Heart left ventricle (tissue), 13 donors: ENCODE results near the gene GALNT10.

Experiments
- POLR2A ChIP-seq, 2 donors: fragments of 450-650 bp; IDR thresholded peaks; one replicate each; pipeline ENCODE4 v1.6.1; 2017; ENCODE audit warnings: antibody characterized with exemption in 2 of 2, mild to moderate bottlenecking in 2 of 2, moderate library complexity in 2 of 2
- TF ChIP-seq, protein P1 (sequence below), 12 donors: fragments of 200-600 bp; sonication (generic) in 4 of 12; IDR thresholded peaks; one replicate each; pipeline versions ENCODE4 v1.5.0 to v1.8.0; 2018 to 2022; ENCODE audit warnings: antibody characterized with exemption in 12 of 12, mild to moderate bottlenecking in 5 of 12
- donor health status: ischemic (EF 13 %, LVEDD 7.1; RV severe dilation, severe dysfunction).
- donor health status: DM: no; HTN: yes; CAD: no.
- donor health status: DM: no; HTN: no; CAD: no.
- donor health status: ischemic (EF 25% LVEDD 6.9; RV normal size, moderate dysfunction).
- donor health status: ischemic (EF 25% LVEDD 5.7; RV mildly dilated, moderate dysfunction).
- donor health status: ischemic (EF 35%, LVEDD 5.7; RV mildly dilated, moderate dysfunction).
- donor health status: nonischemic (EF 11% LVEDD 7.7; RV severe dilation, severe dysfunction).
- donor health status: DM: yes; HTN: yes; CAD: no.
- donor health status: PGD.
- donor health status: ischemic (EF 29% LVEDD 5.4; RV normal size, mild dysfunction).
- donor health status: nonischemic (EF 23%, LVEDD 6.1; RV moderate dilation, normal function).

- TF ChIP-seq, protein P1, sequence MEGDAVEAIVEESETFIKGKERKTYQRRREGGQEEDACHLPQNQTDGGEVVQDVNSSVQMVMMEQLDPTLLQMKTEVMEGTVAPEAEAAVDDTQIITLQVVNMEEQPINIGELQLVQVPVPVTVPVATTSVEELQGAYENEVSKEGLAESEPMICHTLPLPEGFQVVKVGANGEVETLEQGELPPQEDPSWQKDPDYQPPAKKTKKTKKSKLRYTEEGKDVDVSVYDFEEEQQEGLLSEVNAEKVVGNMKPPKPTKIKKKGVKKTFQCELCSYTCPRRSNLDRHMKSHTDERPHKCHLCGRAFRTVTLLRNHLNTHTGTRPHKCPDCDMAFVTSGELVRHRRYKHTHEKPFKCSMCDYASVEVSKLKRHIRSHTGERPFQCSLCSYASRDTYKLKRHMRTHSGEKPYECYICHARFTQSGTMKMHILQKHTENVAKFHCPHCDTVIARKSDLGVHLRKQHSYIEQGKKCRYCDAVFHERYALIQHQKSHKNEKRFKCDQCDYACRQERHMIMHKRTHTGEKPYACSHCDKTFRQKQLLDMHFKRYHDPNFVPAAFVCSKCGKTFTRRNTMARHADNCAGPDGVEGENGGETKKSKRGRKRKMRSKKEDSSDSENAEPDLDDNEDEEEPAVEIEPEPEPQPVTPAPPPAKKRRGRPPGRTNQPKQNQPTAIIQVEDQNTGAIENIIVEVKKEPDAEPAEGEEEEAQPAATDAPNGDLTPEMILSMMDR (IDR thresholded peaks at IDR 0.05) = no peak
- TF ChIP-seq POLR2A (IDR thresholded peaks at IDR 0.05) = no peak
These were observed 36.6 kb downstream of the GALNT10 start for GRCh38 chr5:154227090-154227489.
